ENCODE data around the gene HIPK2.

The HIPK2 gene

DNA sequence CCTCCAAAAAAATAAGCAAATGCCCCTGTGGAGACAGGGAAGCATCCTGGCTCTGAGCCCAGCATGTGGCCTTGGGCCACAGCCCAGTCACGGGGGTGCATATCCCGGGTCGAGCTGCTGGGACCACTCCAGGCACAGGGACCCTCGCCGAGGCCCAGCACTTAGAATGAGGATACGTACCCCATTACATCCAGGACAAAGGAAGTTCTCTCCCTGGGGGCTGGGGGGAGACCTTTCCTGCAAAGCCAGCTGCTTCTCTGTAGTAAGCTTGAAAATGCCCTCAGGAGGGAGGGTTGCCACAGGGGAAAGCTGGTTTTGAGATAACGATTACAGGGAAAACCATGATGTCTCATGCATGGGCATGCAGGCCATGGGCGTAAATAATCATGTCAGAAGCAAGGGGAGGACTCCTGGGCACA lies 75.5 kb downstream of the HIPK2 start:
- Histone ChIP-seq H3K4me3 (no peak overlapping the region), H3K27me3 (no peaks in the 10 kb centered on the region), H4K20me1 (peaks cover 53% of the 10 kb centered on the region), H3K36me3 (peaks cover 31% of the 10 kb centered on the region), H3K9me3 (no peaks in the 10 kb centered on the region), H3K9ac (no peak overlapping the region), H3K27ac (peak overlapping the region; percentile 45), H3K4me1 (peaks cover 96% of the 10 kb centered on the region), H3K4me2 (peak overlapping the region; percentile 80)
- TF ChIP-seq Cebpa-rat (IDR thresholded peaks at IDR 0.05) = no peak

DNA sequence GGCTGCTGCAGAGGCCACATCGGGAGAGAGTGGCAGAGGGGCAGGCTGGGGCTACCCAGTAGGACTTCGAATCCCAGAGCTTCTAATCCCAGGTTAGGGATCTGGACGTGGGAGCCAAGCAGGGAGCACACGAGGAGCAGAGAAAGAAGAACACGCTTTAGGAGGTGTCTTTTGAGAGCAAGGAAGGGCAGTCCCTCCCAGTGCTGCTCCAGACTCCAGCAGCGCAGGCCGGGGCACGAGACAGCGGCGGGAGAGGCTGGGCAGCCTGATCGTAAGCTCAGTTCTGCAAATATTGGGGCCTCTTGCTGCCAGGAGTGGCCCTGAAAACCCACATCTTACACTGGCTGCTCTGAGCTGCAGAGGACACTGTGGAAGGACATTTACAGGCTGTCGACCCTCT lies 75.9 kb downstream of the HIPK2 start:
- Histone ChIP-seq H3K36me3 (peaks cover 31% of the 10 kb centered on the region), H3K27ac (peak overlapping the region; percentile 45), H3K4me1 (peaks cover 96% of the 10 kb centered on the region), H3K9ac (no peak overlapping the region), H3K4me3 (no peak overlapping the region), H4K20me1 (peaks cover 53% of the 10 kb centered on the region), H3K4me2 (peak overlapping the region; percentile 80), H3K9me3 (no peaks in the 10 kb centered on the region), H3K27me3 (no peaks in the 10 kb centered on the region)
- no peak for TF ChIP-seq Cebpa-rat (IDR thresholded peaks at IDR 0.05)

DNA sequence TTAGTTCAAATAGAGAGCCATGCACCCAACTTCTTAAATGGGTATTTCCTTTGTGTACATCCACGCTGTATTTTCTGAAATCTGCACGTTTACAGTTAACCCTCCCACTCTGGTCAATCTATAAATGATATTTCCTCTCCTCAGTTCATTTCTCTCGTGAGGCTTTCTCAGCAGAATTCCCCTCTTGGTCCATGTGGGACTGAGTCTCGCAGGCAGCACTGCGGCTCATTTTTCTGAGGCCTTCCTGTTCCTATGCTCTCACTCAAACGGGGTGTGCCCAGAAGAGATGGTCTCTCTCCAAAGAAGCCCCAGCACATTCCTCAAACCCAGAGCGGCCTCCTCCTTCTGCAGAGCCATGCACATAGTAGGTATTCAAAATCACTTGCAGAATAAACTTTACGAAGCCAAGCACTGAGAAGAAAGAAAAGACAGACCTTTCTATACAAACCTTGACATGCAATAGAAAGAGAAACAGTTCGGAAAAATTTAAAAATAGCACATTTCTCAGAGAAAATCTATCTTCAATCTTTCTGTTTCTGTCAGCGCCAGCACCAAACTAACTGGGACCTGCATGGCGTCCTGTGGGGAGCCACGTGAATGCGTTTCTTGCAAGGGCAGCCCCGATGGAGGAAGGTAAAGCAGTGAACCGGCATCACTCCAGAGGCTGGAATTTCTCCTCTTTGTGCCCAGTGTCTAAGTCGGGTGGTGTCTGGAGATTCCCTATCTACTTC lies 77.1 kb downstream of the HIPK2 start:
- H3K27me3 ChIP-seq = no peaks in the 10 kb centered on the region
- H4K20me1 ChIP-seq = peaks cover 53% of the 10 kb centered on the region
- no peak overlapping the region for H3K27ac ChIP-seq
- no peak for TF ChIP-seq Cebpa-rat (IDR thresholded peaks at IDR 0.05)
- H3K9me3 ChIP-seq = no peaks in the 10 kb centered on the region
- H3K4me2 ChIP-seq = peak overlapping the region; percentile 80
- no peak overlapping the region; the same call in 1 of the 2 replicates for H3K9ac ChIP-seq
- H3K4me1 ChIP-seq = peaks cover 96% of the 10 kb centered on the region
- H3K36me3 ChIP-seq = peaks cover 31% of the 10 kb centered on the region
- no peak overlapping the region for H3K4me3 ChIP-seq

DNA sequence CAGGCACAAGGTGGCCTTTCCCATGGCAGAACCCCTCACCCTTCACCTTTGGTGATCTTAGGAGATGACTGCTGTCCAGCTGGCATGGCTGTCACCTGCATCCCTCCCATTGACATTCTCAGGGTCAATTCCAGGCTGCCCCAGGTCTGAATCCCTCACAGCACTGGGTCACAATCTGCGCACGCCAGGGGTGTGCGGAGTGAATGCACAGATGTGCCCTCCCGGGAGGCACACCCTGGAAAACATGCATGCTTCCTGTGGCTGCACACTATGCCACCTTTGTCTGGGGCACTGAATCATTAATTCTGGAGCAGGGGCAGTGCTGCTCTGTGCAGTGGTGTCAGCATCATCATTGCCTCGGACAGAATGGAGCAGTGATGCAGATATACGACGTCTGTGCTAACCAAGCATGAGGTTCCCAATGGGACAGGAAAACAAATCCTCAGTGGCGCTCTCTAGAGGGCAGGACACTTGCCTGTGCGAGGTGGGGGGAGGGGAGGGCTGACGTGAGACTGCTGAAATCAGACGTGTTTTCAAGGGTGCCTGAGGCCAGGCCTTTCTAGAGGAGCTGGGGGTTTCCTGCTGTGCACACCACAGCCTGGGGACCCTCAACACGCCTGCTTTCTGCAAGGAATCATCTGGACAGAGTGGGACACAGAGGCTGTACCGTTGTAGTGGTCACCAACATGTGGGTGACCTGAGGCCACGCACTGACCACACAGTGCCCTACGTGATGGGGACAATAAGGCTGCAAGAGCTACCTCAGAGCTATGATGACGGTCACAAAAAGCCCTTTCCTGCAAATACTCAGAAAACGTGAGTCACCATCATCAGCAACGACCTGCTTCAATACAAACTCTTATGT lies 77.9 kb downstream of the HIPK2 start:
- no peak for TF ChIP-seq Cebpa-rat (IDR thresholded peaks at IDR 0.05)
- Histone ChIP-seq H3K36me3 (peaks cover 29% of the 10 kb centered on the region), H3K27ac (no peak overlapping the region), H4K20me1 (peaks cover 61% of the 10 kb centered on the region), H3K9me3 (no peaks in the 10 kb centered on the region), H3K4me3 (no peak overlapping the region), H3K4me2 (peak overlapping the region; percentile 80), H3K4me1 (peaks cover 96% of the 10 kb centered on the region), H3K27me3 (no peaks in the 10 kb centered on the region), H3K9ac (no peak overlapping the region)

DNA sequence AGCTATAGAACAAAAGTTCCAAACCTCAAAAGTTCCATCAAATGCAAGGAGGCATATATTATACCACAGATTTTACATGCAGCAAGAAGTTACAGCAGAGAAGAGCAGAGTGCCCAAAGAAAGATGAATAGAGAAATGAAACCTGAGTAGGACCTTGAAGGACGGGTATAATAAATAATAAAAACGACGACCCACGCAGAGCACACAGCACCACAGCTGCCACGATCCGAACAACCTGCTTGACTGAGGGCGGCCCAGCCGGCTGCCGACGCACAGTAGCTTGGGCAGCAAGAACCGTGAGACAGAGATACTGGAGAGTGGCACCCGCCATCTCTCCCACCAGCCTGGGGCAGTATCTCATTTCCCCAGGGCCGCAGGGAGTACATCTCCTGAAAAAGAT lies 79.0 kb downstream of the HIPK2 start:
- Histone ChIP-seq H3K4me2 (no peak overlapping the region), H3K4me3 (no peak overlapping the region), H4K20me1 (peaks cover 71% of the 10 kb centered on the region), H3K9me3 (no peaks in the 10 kb centered on the region), H3K27me3 (no peaks in the 10 kb centered on the region), H3K36me3 (peaks cover 25% of the 10 kb centered on the region), H3K4me1 (peaks cover 96% of the 10 kb centered on the region), H3K9ac (no peak overlapping the region), H3K27ac (no peak overlapping the region)
- TF ChIP-seq Cebpa-rat (IDR thresholded peaks at IDR 0.05) = no peak

DNA sequence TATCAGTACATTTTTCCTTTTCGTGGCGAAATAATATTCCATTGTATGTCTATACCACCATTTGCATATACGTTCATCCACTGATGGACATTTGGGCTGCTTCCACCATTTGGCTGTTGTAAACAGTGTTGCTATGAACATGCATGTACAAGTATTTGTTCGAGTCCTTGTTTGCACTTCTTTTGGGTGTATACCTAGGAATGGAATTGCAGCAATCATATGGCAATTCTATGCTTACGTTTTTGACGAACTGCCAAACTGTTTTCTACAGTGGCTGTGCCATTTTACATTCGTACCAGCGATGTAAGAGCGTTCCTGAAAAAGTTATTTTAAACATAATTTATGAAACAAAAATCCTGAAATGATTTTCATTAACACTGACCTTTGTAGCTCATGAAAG lies 79.5 kb downstream of the HIPK2 start:
- H3K27ac ChIP-seq = no peak overlapping the region
- TF ChIP-seq Cebpa-rat (IDR thresholded peaks at IDR 0.05) = no peak
- no peak overlapping the region for H3K4me2 ChIP-seq
- H3K36me3 ChIP-seq = peaks cover 27% of the 10 kb centered on the region
- no peak overlapping the region for H3K4me3 ChIP-seq
- H3K4me1 ChIP-seq = peaks cover 92% of the 10 kb centered on the region
- H3K27me3 ChIP-seq = no peaks in the 10 kb centered on the region
- no peaks in the 10 kb centered on the region for H3K9me3 ChIP-seq
- peaks cover 77% of the 10 kb centered on the region for H4K20me1 ChIP-seq
- no peak overlapping the region for H3K9ac ChIP-seq

DNA sequence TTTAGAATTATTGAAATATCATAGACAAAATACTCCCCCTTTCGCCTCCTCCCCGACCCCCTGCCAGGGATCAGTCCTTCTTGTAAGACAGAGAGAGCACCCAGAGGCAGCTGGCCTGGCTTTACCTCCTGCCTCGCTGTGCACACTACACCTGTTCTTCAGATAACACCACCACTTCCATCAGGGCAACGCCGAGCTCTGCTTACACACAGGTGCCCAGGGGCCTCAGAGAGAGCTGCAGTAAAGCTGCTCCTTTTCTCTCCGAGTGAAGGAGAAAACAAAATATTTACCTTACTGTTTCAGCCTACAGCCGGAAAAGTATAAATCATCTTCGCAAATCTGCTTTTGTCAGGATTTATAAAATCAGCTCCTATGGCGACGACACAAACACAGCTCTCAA lies 80.7 kb downstream of the HIPK2 start:
- Histone ChIP-seq H3K4me2 (peak overlapping the region; percentile 78), H3K36me3 (peaks cover 39% of the 10 kb centered on the region), H3K27me3 (no peaks in the 10 kb centered on the region), H3K4me3 (no peak overlapping the region), H3K27ac (no peak overlapping the region), H3K9ac (0 out of 2 replicates have a peak overlapping the region, but pooled peaks have one; percentile 17), H3K9me3 (no peaks in the 10 kb centered on the region), H4K20me1 (peaks cover 84% of the 10 kb centered on the region), H3K4me1 (peaks cover 79% of the 10 kb centered on the region)
- TF ChIP-seq Cebpa-rat (IDR thresholded peaks at IDR 0.05) = no peak

DNA sequence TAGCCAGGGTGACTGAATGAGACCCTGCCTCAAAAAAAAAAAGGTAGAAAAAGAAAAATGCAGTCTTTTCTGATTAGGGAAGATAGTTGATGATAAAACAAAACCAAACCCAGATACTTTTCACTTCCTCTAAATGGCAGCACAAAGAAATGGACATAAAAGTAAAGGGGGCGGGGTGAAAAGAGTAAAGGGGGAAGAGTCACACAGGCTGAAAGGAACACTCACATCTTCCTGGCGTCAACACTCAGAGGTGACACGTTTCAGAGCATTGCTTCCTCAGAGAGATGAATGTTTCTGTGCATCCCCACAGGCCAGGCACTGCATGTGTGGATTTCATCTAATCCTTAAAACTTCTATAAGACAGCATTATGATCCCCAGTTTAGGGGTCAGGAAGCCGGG lies 81.2 kb downstream of the HIPK2 start:
- Histone ChIP-seq H3K4me3 (no peak overlapping the region), H3K27ac (no peak overlapping the region), H3K27me3 (no peaks in the 10 kb centered on the region), H3K36me3 (peaks cover 40% of the 10 kb centered on the region), H3K9ac (no peak overlapping the region), H3K4me1 (peaks cover 74% of the 10 kb centered on the region), H3K9me3 (no peaks in the 10 kb centered on the region), H4K20me1 (peaks cover 81% of the 10 kb centered on the region), H3K4me2 (peak overlapping the region; percentile 78)
- TF ChIP-seq Cebpa-rat (IDR thresholded peaks at IDR 0.05) = no peak

DNA sequence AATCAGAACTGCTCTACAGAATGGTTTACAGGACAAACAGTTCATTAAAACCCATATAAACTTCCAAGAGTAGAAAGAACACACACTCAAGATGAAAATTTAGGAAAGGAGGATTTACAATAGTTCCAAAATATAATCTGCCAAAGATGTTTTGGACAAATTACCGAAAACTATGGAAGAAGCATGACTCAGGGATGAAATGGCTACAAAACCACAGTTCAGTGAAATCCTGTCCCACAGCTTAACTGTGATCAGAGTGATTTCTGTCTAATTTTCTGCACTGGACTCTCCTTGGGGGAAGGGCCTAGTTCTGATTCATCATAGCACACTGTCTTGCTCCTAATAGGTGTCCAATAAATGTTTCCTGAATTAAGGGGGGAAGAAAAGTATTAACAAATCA lies 82.2 kb downstream of the HIPK2 start:
- peaks cover 78% of the 10 kb centered on the region for H4K20me1 ChIP-seq
- TF ChIP-seq Cebpa-rat (IDR thresholded peaks at IDR 0.05) = no peak
- no peaks in the 10 kb centered on the region for H3K27me3 ChIP-seq
- no peak overlapping the region for H3K4me3 ChIP-seq
- peaks cover 50% of the 10 kb centered on the region for H3K36me3 ChIP-seq
- H3K9me3 ChIP-seq = no peaks in the 10 kb centered on the region
- no peak overlapping the region for H3K27ac ChIP-seq
- no peak overlapping the region for H3K9ac ChIP-seq
- peak overlapping the region; percentile 78 for H3K4me2 ChIP-seq
- peaks cover 65% of the 10 kb centered on the region for H3K4me1 ChIP-seq

DNA sequence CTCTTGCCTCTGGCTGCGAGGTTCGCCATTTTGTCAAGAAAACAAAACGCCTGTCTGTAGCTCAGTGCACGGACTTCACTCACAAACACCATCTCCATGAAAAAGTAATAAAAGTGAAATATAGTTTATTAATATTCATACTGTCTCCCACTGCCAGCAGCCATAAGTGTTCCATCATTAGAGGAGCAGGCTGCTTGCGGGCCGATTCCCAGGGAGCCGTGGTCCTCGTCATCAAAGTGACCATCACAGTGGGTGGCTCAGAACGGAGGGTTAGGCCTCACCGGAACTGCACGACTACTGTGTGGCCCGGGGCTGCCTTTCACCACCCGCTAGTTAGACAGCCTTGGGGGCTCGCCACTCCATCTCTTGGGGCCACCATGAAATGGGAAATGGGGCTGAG lies 82.7 kb downstream of the HIPK2 start:
- peaks cover 54% of the 10 kb centered on the region for H3K36me3 ChIP-seq
- TF ChIP-seq Cebpa-rat (IDR thresholded peaks at IDR 0.05) = no peak
- H3K4me2 ChIP-seq = peak overlapping the region; percentile 78
- H3K4me3 ChIP-seq = no peak overlapping the region
- no peak overlapping the region for H3K27ac ChIP-seq
- no peaks in the 10 kb centered on the region for H3K27me3 ChIP-seq
- H3K9me3 ChIP-seq = no peaks in the 10 kb centered on the region
- H4K20me1 ChIP-seq = peaks cover 76% of the 10 kb centered on the region
- no peak overlapping the region for H3K9ac ChIP-seq
- H3K4me1 ChIP-seq = peaks cover 59% of the 10 kb centered on the region

All from BLaER1 (cell line).